H1 (cell line): ENCODE results near the gene SMIM38. TPM values are rescaled to one million over a fixed set of nuclear protein-coding genes. Genes with fewer than 3 reads are reported as not detected.

ENCODE experiments used
- CEBPB ChIP-seq: IDR thresholded peaks from 2 replicates; pipeline ENCODE4 v1.6.1; 2012; ENCODE audit warnings: low read depth, low read length
- HDAC6 ChIP-seq: IDR thresholded peaks from one replicate; pipeline ENCODE4 v1.7.1; 2012; ENCODE audit warnings: low read depth, mild to moderate bottlenecking, inconsistent platforms, low read length, moderate library complexity
- polyA plus RNA-seq, 7 experiments: library from polyadenylated mRNA; depleted of rRNA in 3 of 7; stranded (reverse) in 5 of 7; unstranded in 2 of 7; fragments of >200 nt in 5 of 7; fragments of 200-250 nt in 2 of 7; gene quantifications; 1 replicate in 5 of 7; 2 replicates in 1 of 7; 4 replicates in 1 of 7; pipeline versions ENCODE4 v1.2.1 to v1.2.3, GENCODE V29; 2011 to 2013; ENCODE audit warnings: missing spikeins in 2 of 7, mixed read lengths in 2 of 7
- total RNA-seq: library from RNA; stranded (reverse); fragmentation: NEBNext Ultra II Directional; extraction: Animal tissue kit (Norgen Biotek cat#: 25700); gene quantifications from 2 replicates; pipeline ENCODE4 v1.2.1, GENCODE V29; 2021

Gene SMIM38
- total and polyA plus RNA-seq, 2 of the 8 experiments (the other 6 are each of a cell fraction or from before 2014, with no cell fraction given), result 0.17 to 0.20 TPM

DNA sequence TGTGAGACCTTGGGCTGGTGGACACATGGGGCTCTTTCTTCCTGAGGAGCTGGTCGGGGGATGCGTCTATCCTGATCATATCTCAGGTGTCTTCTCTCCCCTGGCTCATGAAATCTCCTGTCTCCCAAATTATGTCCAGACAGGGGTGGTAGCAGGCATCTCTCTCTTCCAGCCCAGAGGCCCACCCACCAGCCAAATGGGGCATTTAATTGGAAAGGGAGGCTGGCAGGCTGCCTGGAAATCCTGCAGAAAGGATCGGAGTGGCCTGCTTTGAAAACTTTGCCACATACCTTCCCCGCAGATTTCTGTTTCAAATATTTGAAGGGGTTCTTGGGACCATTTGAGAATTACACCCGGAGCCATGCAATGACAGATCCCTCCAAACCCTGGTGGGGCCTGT lies 37.4 kb downstream of the SMIM38 start (continued):
- TF ChIP-seq HDAC6 (no peak), CEBPB (no peak)
